HG02938 (cell line): Measurements from ENCODE around the gene ELK1.
"Not testable (repeated sequence)": the region's sequence is repeated elsewhere in the genome, so short reads cannot be mapped to it uniquely, and the experiment has no call there.

ENCODE experiments used
- ATAC-seq: cut with Tn5 transposase; IDR thresholded peaks from one replicate; pipeline ENCODE4 v1.9.1; 2021; ENCODE audit warnings: mild to moderate bottlenecking, moderate library complexity; ENCODE audit not compliant: unreplicated experiment

ELK1 gene

GRCh38 chrX:47650164-47651042 is at the start of gene ELK1:
Gene ELK1, minus strand, starts transcription at chrX:47650563. Its CDS starts 9,122 bp downstream, at chrX:47641441.
- peak; percentile 85 for ATAC-seq

GRCh38 chrX:47697181-47697580 is 46.8 kb upstream of the ELK1 start:
- no peak for ATAC-seq

- ATAC-seq, result no peak
Measured at GRCh38 chrX:47690175-47690574, 39.8 kb upstream of the ELK1 start.

- no peak for ATAC-seq
Measured at GRCh38 chrX:47687263-47687662, 36.9 kb upstream of the ELK1 start.

GRCh38 chrX:47683829-47684205 is 33.5 kb upstream of the ELK1 start:
- ATAC-seq, result no peak

GRCh38 chrX:47683184-47683828 is 32.9 kb upstream of the ELK1 start:
- no peak for ATAC-seq

- ATAC-seq, result not testable (repeated sequence)
Measured at GRCh38 chrX:47675959-47676859, 25.8 kb upstream of the ELK1 start.

- ATAC-seq, result no peak
Measured at GRCh38 chrX:47674776-47675175, 24.4 kb upstream of the ELK1 start.

- not testable (repeated sequence) for ATAC-seq
Measured at GRCh38 chrX:47665797-47666196, 15.4 kb upstream of the ELK1 start.

- no peak for ATAC-seq
Measured at GRCh38 chrX:47664737-47665136, 14.4 kb upstream of the ELK1 start.

GRCh38 chrX:47662144-47662657 is 11.8 kb upstream of the ELK1 start:
- ATAC-seq, result no peak

GRCh38 chrX:47661539-47661938 is 11.2 kb upstream of the ELK1 start:
- no peak for ATAC-seq

- no peak for ATAC-seq
Measured at GRCh38 chrX:47659421-47659726, 9.0 kb upstream of the ELK1 start.

- peak; percentile 77 for ATAC-seq
Measured at GRCh38 chrX:47658684-47659420, 8.5 kb upstream of the ELK1 start, which contains the start of gene UXT. Gene UXT, minus strand, starts transcription at chrX:47659180. Its CDS starts 253 bp downstream, at chrX:47658927.

- ATAC-seq, result no peak
Measured at GRCh38 chrX:47658301-47658683, 7.9 kb upstream of the ELK1 start.

- no peak for ATAC-seq
Measured at GRCh38 chrX:47651043-47651905, 911 bp upstream of the ELK1 start.

GRCh38 chrX:47649781-47650163 is 591 bp downstream of the ELK1 start:
- no peak for ATAC-seq

GRCh38 chrX:47649271-47649670 is 1.1 kb downstream of the ELK1 start:
- no peak for ATAC-seq

- no peak for ATAC-seq
Measured at GRCh38 chrX:47648376-47648775, 2.0 kb downstream of the ELK1 start.

GRCh38 chrX:47646636-47647035 is 3.7 kb downstream of the ELK1 start:
- no peak for ATAC-seq
